HG02588 (cell line): ENCODE measurements around the gene RAMAC.
"Not testable (repeated sequence)": the region's sequence is repeated elsewhere in the genome, so short reads cannot be mapped to it uniquely, and the experiment has no call there.

Source experiments
- ATAC-seq: cut with Tn5 transposase; IDR thresholded peaks from one replicate; pipeline ENCODE4 v1.9.1; 2021; ENCODE audit warnings: mild to moderate bottlenecking, moderate library complexity; ENCODE audit not compliant: unreplicated experiment

RAMAC gene

DNA sequence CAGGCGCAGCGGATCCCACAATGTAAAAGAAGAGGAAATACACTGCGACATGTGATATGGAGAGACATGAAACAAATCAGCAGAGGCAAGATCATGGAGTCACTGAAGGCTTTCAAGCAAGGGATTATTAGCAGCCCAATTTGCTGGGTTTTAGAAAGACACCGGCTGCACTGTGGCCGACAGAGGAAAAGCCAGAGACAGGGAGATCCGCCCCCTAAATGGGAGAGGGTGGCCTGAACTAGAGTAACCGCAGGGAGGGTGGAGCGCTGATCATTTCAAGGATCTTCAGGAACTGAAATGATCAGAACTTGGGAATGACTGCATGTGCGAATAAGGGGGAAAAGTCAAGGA is 26.0 kb downstream of the RAMAC start:
- ATAC-seq: no peak

DNA sequence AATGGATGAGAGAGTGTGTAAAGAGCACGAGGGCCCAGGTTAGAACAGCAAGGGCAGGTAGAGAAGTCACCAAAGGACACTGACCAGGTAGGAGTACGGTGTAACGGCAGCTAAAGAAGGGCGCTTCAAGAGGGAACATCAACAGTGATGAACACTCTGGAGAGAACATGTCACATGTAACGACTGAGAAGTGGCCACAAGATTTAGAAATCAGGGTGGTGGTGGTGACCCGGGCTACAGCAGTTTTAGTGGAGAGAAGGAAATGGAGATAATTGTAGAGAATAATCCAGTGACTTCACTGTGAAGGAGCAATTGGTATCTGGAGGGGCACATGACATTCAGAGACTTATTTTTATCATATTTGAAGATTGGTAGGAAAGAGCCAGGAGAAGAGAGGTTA is 26.6 kb downstream of the RAMAC start:
- no peak for ATAC-seq

DNA sequence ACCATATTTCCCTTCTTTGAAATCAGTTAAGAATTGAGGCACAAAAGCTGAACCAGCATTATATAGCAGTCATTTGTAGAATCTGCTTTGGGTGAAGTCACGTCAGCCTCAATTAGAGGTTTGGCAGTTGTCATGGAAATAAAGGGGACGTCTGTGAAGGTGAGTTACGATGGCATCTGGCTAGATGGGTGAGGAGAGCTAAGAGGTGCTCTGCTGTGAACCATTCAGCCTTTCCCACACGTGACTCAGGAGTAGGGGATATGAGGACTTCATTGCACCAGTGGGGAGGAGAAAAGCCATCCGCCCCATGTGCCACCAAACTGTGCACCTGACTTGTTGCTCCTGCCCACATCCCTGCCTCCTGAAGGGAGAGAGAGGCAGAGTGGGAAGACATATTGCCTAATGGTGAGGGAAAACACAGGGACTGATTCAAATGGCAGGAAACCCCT is 28.2 kb downstream of the RAMAC start:
- no peak for ATAC-seq

DNA sequence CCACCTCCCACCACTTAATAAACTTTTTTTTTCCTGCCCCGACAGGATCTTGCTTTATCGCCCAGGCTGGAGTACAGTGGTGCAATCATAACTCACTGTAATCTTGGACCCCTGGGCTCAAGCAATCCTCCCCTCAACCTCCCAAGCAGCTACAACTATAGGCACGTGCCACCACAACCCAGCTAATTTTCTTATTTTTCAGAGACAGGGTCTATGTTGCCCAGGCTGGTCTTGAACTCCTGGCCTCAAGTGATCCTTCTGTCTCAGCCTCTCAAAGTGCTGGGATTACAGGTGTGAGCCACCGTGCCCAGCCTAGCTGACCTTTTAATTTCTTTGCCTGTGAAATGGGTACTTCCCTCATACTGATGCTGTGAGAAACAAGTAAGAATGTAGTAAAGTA is 29.4 kb downstream of the RAMAC start:
- no peak for ATAC-seq

DNA sequence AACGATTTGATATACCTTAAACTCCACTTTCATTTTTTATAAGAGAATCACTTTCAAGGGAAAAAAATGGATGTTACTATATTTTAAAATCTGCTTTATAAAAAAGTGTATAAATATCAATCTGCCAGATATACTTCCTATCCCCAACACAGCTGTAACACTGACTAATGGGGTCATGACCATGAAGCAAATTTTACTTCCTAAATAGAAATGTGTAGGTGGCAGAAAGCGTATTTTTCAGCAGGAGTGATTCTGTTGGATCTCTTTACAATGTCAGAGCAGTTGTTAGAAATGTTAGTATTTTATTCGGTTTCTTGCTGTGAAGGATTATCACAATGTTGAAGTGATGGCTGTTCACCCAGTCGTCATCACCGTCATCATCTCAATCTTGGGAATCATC is 30.9 kb downstream of the RAMAC start:
- no peak for ATAC-seq

DNA sequence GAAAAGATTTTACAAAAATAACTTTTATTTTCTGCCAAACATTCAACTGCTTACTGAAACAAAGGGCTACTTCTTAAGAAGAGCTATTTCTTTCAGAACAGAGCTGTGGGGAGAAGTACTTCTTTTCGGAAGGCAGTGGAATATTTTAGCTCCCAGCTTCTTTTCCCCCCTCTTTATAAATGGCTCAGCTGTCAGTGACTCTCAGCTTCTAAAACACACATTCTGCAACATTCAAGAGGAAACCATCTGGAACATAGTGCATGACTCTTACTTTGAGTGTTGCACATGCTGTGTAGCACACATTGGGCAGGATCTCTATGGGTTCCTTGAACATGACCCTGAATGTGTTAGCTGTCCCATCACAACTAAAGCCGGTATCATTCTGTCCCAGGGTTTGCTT is 32.4 kb downstream of the RAMAC start:
- no peak for ATAC-seq

DNA sequence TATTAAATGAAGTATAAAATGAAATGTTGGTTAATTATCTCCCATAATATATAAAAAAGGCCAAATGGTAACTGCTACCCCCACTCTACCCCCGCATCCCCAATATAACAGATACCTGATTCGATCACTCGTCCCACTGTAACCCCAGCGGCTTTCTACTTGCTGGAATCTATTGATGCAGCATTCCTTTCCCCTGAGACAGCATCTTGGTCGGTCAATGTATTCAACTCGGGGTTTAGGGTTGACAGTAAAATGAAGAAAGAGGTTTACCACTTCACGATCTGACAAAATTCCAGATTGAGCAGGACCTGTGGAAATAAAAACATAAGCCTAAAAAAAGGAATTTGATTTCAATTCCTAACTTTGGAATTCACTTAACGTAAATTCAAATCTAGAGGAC is 44.0 kb downstream of the RAMAC start:
- no peak for ATAC-seq

DNA sequence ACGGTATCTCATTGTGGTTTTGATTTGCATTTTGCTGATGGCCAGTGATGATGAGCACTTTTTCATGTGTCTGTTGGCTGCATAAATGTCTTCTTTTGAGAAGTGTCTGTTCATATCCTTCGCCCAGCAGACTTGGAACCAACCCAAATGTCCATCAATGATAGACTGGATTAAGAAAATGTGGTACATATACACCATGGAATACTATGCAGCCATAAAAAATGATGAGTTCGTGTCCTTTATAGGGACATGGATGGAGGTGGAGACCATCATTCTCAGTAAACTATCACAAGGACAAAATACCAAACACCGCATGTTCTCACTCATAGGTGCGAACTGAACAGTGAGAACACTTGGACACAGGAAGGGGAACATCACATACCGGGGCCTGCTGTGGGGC is 45.2 kb downstream of the RAMAC start:
- not testable (repeated sequence) for ATAC-seq

DNA sequence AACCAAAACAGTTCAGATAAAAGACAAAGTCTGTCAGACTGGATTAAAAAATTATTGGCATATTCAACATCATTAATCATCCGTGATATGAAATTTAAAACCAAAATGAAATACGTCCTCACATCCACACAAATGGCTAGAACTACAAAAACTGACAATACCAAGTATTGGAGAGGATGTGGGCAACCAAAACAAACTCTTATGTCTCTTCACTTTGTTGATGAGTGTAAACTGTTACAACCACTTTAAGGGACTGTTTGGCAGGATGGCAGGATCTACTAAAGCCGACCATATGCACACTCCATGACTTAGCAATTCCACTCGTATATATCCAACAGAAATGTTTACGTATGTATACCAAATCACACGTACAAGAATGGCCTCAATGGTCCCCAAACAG is 50.2 kb downstream of the RAMAC start:
- ATAC-seq: no peak

DNA sequence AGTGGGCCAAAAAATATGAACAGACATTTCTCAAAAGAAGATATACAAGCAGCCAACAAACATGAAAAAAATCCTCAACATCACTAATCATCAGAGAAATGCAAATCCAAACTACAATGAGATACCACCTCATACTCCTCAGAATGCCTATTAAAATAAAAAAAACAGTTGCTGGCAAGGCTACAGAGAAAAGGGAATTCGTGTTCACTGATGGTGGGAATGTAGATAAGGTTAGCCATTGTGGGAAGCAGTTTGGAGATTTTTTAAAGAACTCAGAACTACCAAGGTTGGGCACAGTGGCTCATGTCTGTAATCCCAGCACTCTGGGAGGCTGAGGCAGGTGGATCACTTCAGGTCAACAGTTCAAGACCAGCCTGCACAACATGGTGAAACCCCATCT is 53.2 kb downstream of the RAMAC start:
- ATAC-seq: no peak
